ENCODE data around the gene GOSR2. TPM values are rescaled to one million over a fixed set of nuclear protein-coding genes. Genes with fewer than 3 reads are reported as not detected.

The GOSR2 gene
- total RNA-seq, 1 experiment from 2014 or later = 53.5 TPM

- Histone ChIP-seq H3K79me2 (ENCODE audit: insufficient read depth, low read length) (no peaks in the 10 kb centered on the region), H3K23ac (ENCODE audit: insufficient read length, low read depth, low read length) (no peak overlapping the region), H4K5ac (ENCODE audit: insufficient read length, low read depth, low read length) (no peak overlapping the region), H3K27me3 (ENCODE audit: insufficient read depth, low read length) (no peaks in the 10 kb centered on the region), H2BK120ac (ENCODE audit: low read depth, low read length, poor library complexity, severe bottlenecking) (no peak overlapping the region), H2AFZ (ENCODE audit: low read length) (no peak overlapping the region), H4K20me1 (ENCODE audit: control insufficient read depth, insufficient read depth, insufficient read length) (no peaks in the 10 kb centered on the region), H3K18ac (ENCODE audit: insufficient read length, low read depth, low read length) (no peak overlapping the region), H3K9me3 (ENCODE audit: control insufficient read depth, low read depth, low read length) (no peaks in the 10 kb centered on the region), H3K56ac (ENCODE audit: insufficient read length, low read depth, low read length) (no peak overlapping the region), H3K9ac (ENCODE audit: extremely low read depth, insufficient read length, low read length) (no peak overlapping the region), H2BK20ac (ENCODE audit: low read depth, low read length, poor library complexity, severe bottlenecking) (no peak overlapping the region), H3K79me1 (ENCODE audit: insufficient read depth, low read depth, low read length, poor library complexity, severe bottlenecking) (no peaks in the 10 kb centered on the region), H3K4me1 (ENCODE audit: insufficient read depth, low read length) (no peaks in the 10 kb centered on the region), H2AK5ac (ENCODE audit: insufficient read length, low read length) (no peak overlapping the region), H3K4ac (ENCODE audit: low read depth, low read length) (no peak overlapping the region), H4K8ac (replicated peaks; ENCODE audit: insufficient read length, low read depth, low read length) (no peak overlapping the region), H2BK12ac (ENCODE audit: insufficient read length, low read depth, low read length) (no peak overlapping the region), H2BK5ac (ENCODE audit: insufficient read length, low read length) (no peak overlapping the region), H3T11ph (ENCODE audit: low read length) (no peak overlapping the region), H3K4me2 (ENCODE audit: insufficient read depth, insufficient read length, low read length) (no peak overlapping the region), H2BK15ac (ENCODE audit: low read depth, low read length) (no peak overlapping the region), H3K27ac (ENCODE audit: insufficient read length, low read depth, low read length) (no peak overlapping the region), H3K23me2 (ENCODE audit: insufficient read length, low read depth, low read length, poor library complexity, severe bottlenecking) (no peaks in the 10 kb centered on the region), H4K91ac (ENCODE audit: insufficient read length, low read depth, low read length) (no peak overlapping the region), H3K14ac (ENCODE audit: insufficient read depth, low read length) (no peak overlapping the region)
- DNase-seq = no peak
- Mint-ChIP-seq H3K27ac (no peak overlapping the region), H3K4me3 (no peak overlapping the region), H3K4me1 (peaks cover 12 to 15% of the 10 kb centered on the region in 2 experiments), H3K27me3 (ENCODE audit: low read depth) (peaks cover 1% of the 10 kb centered on the region; the same call in 1 of the 2 replicates), H3K36me3 (ENCODE audit: insufficient read depth in 1 of 3, low read depth in 3 of 3) (no peaks in the 10 kb centered on the region), H3K9me3 (peaks cover 0 to 8% of the 10 kb centered on the region in 2 experiments; a peak in 3 of 5 replicates)
- no peak for TF ChIP-seq CTCF (conservative IDR thresholded peaks at IDR 0.05)
- WGBS (ENCODE audit: extremely low coverage, insufficient read length, low lambda C conversion rate) = no CpG with 5 or more reads among the region's 5 CpGs
These were observed 24.1 kb upstream of the GOSR2 start for GRCh38 chr17:46898860-46899259.

Measured in H9 (cell line).